ENCODE results near the gene SMPX.
"Not testable (repeated sequence)": the region's sequence is repeated elsewhere in the genome, so short reads cannot be mapped to it uniquely, and the experiment has no call there.

SMPX gene

DNA sequence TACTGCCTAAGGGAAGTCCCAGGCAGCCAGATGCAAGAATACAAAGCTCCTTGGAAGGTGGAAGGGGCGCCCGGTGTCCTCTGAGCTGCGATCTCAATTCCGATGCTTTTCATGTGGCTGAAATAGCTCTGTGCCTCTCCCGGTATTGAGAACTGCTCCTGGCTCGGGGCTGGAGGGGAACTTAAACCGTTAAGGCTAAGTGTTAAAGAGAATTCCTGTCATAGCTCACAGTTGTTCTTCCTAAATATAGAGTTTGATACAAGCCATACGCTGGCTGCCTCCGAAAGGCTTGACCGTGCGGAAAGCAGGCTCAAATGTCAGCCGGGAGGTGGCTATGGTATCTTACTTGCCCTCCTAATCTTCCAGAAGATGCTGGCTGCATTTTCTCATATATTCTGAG is at the start of gene SMPX:
Gene SMPX (minus strand): TSS at position 157 of the 400 bp plus-strand sequence. CDS start 3,826 bp downstream, outside the sequence.
- DNase-seq (ENCODE audit: low spot score), result no peak
- no peak within 1 kb of the TSS for H3K4me3 Mint-ChIP-seq

DNA sequence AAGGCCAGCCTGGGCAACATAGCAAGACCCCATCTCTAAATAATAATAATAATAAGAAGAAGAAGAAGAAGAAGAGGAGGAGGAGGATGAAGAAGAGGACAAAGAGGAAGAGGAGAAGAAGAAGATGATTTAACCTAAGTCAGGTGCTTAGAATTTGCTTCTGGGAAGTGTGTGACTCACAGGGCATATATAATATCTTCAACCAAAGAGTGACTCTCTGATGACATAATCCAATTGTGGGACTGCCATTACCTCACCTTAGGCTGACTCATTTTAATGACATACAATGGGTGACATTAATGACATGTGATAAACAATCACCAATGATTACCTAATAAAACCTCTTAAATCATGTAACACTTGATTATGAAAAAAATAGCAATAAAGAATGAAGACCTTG is 48.8 kb upstream of the SMPX start:
- Mint-ChIP-seq H3K4me3 (no peak overlapping the region), H3K9me3 (no peaks in the 10 kb centered on the region), H3K27ac (no peak overlapping the region), H3K36me3 (ENCODE audit: low read depth) (no peaks in the 10 kb centered on the region), H3K27me3 (ENCODE audit: low read depth) (peaks cover 2% of the 10 kb centered on the region), H3K4me1 (ENCODE audit: low read depth) (no peaks in the 10 kb centered on the region)
- DNase-seq (ENCODE audit: low spot score), result no peak

More for the DNA sequence above, at the start of gene SMPX:
- no peaks in the 10 kb centered on the region for H3K4me1 Mint-ChIP-seq (ENCODE audit: low read depth)
- no peaks in the 10 kb centered on the region for H3K9me3 Mint-ChIP-seq
- H3K36me3 Mint-ChIP-seq (ENCODE audit: low read depth), result no peaks in the 10 kb centered on the region
- no peak within 1 kb of the TSS for H3K27ac Mint-ChIP-seq
- H3K27me3 Mint-ChIP-seq (ENCODE audit: low read depth), result peaks cover 4% of the 10 kb centered on the region

DNA sequence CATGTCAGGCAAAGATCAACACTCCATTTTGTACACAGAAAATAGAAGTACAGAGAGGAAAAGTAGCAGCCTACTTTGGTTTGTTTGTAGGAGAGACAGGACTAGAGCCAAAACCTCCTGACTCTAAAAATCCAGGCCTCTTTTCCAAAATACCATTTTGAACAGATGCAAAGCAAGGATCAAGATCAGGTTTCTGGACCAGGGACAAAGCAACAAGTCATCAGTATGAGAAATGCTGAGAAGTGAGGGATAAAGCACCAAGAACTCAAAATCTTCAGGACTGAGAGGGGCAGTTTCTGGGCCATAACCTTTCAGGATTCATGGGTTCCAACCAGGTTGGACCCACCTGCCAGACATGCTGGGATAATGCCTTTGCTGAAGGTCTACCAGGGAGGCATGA is 44.9 kb upstream of the SMPX start:
- Mint-ChIP-seq H3K27me3 (ENCODE audit: low read depth) (peaks cover under 1% of the 10 kb centered on the region), H3K27ac (no peak overlapping the region), H3K9me3 (no peaks in the 10 kb centered on the region), H3K4me1 (ENCODE audit: low read depth) (no peaks in the 10 kb centered on the region), H3K36me3 (ENCODE audit: low read depth) (no peaks in the 10 kb centered on the region), H3K4me3 (no peak overlapping the region)
- no peak for DNase-seq (ENCODE audit: low spot score)

DNA sequence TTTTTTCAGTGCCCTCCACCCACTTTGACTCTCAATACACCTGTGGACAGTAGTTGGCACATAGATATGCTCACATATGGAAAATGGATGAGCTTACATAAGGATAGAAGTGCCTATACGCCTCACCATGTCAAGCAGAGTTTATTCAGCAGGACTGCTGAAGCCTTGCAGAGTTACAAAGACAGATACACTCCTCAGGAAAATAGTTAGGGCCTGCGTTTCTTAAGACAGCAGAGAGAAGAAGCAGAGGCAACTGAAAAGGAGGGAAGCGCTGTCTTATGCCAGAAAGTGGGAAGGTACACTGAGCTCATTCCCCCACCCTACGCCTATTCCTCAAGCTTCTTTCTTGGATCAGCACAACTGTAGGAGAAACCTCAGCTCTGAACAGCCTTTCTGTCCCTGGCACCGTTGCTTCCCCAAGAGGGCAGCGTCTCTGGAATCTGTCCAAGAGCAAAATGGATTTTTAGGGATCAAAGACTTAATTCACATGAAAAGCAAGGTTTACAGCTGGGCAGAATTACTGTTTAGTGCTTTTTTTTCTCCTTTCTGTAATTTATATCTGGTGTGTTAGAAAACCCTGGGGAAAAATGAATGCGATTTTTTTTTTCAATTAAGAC is 44.2 kb upstream of the SMPX start:
- DNase-seq (ENCODE audit: low spot score), result no peak
- no peaks in the 10 kb centered on the region for H3K27me3 Mint-ChIP-seq (ENCODE audit: low read depth)
- H3K27ac Mint-ChIP-seq, result no peak overlapping the region
- H3K4me3 Mint-ChIP-seq, result no peak overlapping the region
- H3K9me3 Mint-ChIP-seq, result no peaks in the 10 kb centered on the region
- no peaks in the 10 kb centered on the region for H3K4me1 Mint-ChIP-seq (ENCODE audit: low read depth)
- no peaks in the 10 kb centered on the region for H3K36me3 Mint-ChIP-seq (ENCODE audit: low read depth)

DNA sequence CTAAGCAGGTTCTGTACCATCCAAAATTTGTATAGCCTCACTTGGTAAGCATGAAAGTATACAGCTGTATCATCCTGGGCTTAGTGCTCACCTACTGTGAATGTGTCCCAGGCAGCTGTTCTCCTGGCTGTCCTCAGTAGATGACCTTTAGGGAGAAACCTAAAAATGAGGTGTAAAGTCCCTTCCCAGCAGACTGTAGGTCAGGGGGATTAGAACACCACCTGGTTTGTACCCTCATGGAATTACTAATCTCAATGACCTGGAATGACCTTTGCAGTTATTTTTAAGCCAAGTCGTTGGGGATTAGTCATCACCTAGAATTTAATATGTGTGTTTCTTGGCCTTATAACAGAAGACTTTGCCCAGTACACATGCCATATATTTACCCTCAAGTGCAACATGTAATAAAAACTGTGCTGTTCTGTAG is 42.4 kb upstream of the SMPX start:
- H3K27ac Mint-ChIP-seq, result no peak overlapping the region
- H3K9me3 Mint-ChIP-seq, result no peaks in the 10 kb centered on the region
- H3K27me3 Mint-ChIP-seq (ENCODE audit: low read depth), result no peaks in the 10 kb centered on the region
- no peak for DNase-seq (ENCODE audit: low spot score)
- H3K36me3 Mint-ChIP-seq (ENCODE audit: low read depth), result no peaks in the 10 kb centered on the region
- H3K4me1 Mint-ChIP-seq (ENCODE audit: low read depth), result no peaks in the 10 kb centered on the region
- no peak overlapping the region for H3K4me3 Mint-ChIP-seq

DNA sequence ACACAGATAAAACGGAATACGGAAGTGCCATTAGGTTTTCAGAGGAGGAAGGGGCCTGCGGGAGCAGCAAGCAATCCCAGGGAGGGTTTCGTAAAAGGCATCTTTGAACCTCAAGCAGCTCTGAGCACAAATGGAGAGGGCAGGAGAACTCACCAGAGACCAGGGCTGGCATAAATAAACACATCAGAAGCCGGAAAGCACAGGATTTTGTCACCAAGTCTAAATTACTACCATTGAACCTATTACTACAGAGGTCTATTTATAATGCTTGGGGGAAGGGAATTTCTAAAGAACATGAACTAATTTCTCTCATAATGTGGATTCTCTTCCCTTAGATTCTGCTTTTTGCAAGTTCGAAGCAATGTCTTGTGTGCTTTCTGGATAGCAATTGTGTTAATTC is 41.9 kb upstream of the SMPX start:
- Mint-ChIP-seq H3K27me3 (ENCODE audit: low read depth) (no peaks in the 10 kb centered on the region), H3K4me3 (no peak overlapping the region), H3K27ac (no peak overlapping the region), H3K9me3 (no peaks in the 10 kb centered on the region), H3K36me3 (ENCODE audit: low read depth) (no peaks in the 10 kb centered on the region), H3K4me1 (ENCODE audit: low read depth) (no peaks in the 10 kb centered on the region)
- no peak for DNase-seq (ENCODE audit: low spot score)

DNA sequence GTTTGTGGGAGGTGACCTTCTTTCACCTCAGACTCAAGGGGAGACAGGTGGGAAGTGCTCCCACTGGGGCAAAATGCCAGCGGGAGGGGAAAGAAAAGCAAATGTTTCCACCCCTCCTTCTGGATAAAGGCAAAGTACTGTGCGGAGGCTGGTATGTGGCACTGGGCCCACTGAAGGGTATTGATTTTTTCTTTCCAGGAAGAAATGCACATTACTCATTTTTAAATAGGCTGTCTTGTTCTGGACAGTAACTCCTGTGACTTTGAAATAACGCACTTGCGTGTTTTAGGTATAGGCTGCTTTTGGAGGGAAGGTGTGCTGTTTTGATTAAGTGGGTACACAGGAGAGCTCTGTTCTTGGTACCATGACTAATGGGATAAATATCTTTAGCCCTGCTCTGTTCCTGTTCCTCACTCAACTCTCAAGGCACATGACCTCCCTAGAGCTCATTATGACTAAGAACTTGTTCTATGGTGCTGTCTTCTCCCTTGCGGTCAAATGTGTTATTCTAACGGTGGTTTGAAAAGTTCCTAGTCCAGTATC is 40.8 kb upstream of the SMPX start:
- no peak for DNase-seq (ENCODE audit: low spot score)
- H3K27me3 Mint-ChIP-seq (ENCODE audit: low read depth), result no peaks in the 10 kb centered on the region
- H3K27ac Mint-ChIP-seq, result no peak overlapping the region
- no peak overlapping the region for H3K4me3 Mint-ChIP-seq
- no peaks in the 10 kb centered on the region for H3K4me1 Mint-ChIP-seq (ENCODE audit: low read depth)
- H3K36me3 Mint-ChIP-seq (ENCODE audit: low read depth), result no peaks in the 10 kb centered on the region
- no peaks in the 10 kb centered on the region for H3K9me3 Mint-ChIP-seq

DNA sequence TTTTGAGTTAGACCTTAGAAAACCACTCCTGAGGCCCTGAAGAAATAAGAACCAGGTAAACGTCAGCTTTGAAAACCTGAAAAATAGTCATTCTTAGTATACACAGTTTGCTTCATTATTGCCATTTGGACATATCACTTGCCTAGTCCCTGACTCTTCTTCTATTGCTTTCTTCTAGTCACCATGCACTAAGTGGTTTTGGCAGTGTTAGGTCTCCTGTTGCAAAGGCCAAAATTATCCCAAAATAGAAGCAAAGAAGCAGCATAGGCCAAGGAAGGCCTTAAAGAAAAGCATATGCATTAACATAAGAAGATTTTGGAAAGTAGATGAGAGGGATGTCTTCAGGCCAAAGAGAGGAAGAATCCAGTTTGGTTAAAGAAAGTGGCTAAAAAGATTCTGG is 24.1 kb upstream of the SMPX start:
- Mint-ChIP-seq H3K4me3 (no peak overlapping the region), H3K4me1 (ENCODE audit: low read depth) (peaks cover 11% of the 10 kb centered on the region), H3K9me3 (no peaks in the 10 kb centered on the region), H3K27ac (no peak overlapping the region), H3K36me3 (ENCODE audit: low read depth) (no peaks in the 10 kb centered on the region), H3K27me3 (ENCODE audit: low read depth) (peaks cover 8% of the 10 kb centered on the region)
- DNase-seq (ENCODE audit: low spot score), result no peak

DNA sequence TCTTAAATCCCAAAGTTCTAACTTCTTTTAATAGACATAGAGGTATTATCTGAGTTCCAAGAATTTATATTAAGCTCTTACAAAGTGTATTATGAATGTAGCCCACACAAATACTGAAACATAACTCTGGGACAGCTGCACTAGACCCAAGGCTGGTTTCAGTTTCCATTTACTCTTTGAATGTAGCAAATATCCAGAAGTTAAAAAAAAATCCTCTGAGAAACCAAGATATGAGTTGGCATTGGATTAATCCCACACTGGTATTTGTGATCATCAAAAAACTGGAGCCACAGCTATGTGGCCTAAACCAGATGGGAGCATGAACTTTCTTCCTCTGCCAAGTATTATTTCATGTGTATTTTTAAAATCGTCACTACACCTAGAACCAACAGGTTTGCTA is 23.6 kb upstream of the SMPX start:
- DNase-seq (ENCODE audit: low spot score), result no peak
- no peak overlapping the region for H3K27ac Mint-ChIP-seq
- H3K27me3 Mint-ChIP-seq (ENCODE audit: low read depth), result peaks cover 7% of the 10 kb centered on the region
- no peaks in the 10 kb centered on the region for H3K36me3 Mint-ChIP-seq (ENCODE audit: low read depth)
- H3K9me3 Mint-ChIP-seq, result no peaks in the 10 kb centered on the region
- no peak overlapping the region for H3K4me3 Mint-ChIP-seq
- peaks cover 11% of the 10 kb centered on the region for H3K4me1 Mint-ChIP-seq (ENCODE audit: low read depth)

DNA sequence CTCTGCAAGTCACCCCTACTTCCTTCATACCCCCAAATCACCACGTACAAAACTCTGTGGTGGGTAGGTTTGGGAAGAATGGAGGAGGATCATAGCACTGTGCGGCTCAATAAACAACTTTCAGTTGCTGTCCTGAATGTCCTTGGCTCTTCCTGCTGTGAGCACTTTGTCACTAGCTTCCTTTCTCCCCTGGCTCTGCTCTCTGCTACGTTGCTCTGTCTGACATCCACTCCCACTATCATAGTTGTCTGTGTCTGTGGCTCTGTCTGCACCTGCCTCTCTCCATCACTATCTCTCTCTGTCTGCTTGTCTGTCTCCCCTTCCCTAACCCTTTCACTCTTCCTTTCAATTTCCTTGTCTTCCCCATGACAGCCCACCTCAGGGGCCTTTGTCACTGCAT is 21.2 kb upstream of the SMPX start:
- Mint-ChIP-seq H3K27me3 (ENCODE audit: low read depth) (peaks cover 4% of the 10 kb centered on the region), H3K4me3 (no peak overlapping the region), H3K4me1 (ENCODE audit: low read depth) (peaks cover 11% of the 10 kb centered on the region), H3K27ac (no peak overlapping the region), H3K9me3 (no peaks in the 10 kb centered on the region), H3K36me3 (ENCODE audit: low read depth) (no peaks in the 10 kb centered on the region)
- no peak for DNase-seq (ENCODE audit: low spot score)

DNA sequence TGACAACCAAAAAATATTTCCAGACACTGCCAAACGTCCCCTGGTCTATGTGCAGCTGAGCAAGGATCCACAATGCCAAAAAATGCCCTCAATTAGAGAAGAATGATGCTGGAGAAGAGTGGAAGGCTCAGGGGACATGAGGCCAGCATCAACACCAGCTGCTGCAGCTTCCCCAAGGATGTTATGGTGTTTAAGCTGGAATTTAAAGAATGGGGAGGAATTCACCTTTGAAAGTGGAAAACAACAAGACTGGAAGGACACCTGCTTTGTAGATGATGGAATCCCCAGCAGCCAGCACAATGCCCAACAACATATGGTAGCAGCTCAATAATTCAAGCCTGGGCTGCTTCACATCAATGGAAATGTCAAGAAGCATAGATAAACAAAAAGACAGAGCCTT is 20.3 kb upstream of the SMPX start:
- peaks cover 16% of the 10 kb centered on the region for H3K4me1 Mint-ChIP-seq (ENCODE audit: low read depth)
- H3K36me3 Mint-ChIP-seq (ENCODE audit: low read depth), result peaks cover under 1% of the 10 kb centered on the region
- DNase-seq (ENCODE audit: low spot score), result no peak
- H3K4me3 Mint-ChIP-seq, result no peak overlapping the region
- no peak overlapping the region for H3K27ac Mint-ChIP-seq
- peaks cover 2% of the 10 kb centered on the region for H3K27me3 Mint-ChIP-seq (ENCODE audit: low read depth)
- H3K9me3 Mint-ChIP-seq, result peaks cover 2% of the 10 kb centered on the region

DNA sequence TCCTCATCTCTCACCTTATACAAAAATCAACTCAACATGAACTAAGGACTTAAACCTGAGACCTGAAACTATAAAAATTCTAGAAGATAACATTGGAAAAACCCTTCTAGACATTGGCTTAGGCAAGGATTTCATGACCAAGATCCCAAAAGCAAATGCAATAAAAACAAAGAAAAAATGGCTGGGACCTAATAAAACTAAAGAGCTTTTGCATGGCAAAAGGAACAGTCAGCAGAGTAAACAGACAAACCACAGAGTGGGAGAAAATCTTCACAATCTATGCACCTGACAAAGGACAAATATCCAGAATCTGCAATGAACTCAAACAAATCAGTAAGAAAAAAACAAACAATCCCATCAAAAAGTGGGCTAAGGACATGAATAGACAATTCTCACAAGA is 17.2 kb upstream of the SMPX start:
- not testable (repeated sequence) for H3K36me3 Mint-ChIP-seq (ENCODE audit: low read depth)

DNA sequence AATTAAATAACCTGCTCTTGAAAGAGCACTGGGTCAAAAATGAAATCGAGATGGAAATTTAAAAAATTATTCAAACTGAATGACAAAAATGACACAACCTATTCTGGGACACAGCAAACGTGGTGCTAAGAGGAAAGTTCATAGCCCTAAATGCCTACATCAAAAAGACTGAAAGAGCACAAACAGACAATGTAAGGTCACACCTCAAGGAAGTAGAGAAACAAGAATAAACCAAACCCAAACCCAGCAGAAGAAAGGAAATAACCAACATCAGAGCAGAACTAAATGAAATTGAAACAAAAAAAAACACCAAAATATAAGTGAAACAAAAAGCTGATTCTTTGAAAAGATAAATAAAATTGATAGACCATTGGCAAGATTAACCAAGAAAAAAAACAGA is 15.1 kb upstream of the SMPX start:
- H3K27me3 Mint-ChIP-seq (ENCODE audit: low read depth); H3K36me3 Mint-ChIP-seq (ENCODE audit: low read depth); H3K9me3 Mint-ChIP-seq; DNase-seq (ENCODE audit: low spot score): not testable (repeated sequence)
- Mint-ChIP-seq H3K27ac (peak overlapping the region; percentile 86), H3K4me1 (ENCODE audit: low read depth) (peaks cover 16% of the 10 kb centered on the region), H3K4me3 (peak overlapping the region; percentile 60)

More for the DNA sequence above, 17.2 kb upstream of the SMPX start:
- not testable (repeated sequence) for H3K27me3 Mint-ChIP-seq (ENCODE audit: low read depth); H3K4me3 Mint-ChIP-seq; H3K27ac Mint-ChIP-seq; DNase-seq (ENCODE audit: low spot score); H3K9me3 Mint-ChIP-seq
- peaks cover 25% of the 10 kb centered on the region for H3K4me1 Mint-ChIP-seq (ENCODE audit: low read depth)

DNA sequence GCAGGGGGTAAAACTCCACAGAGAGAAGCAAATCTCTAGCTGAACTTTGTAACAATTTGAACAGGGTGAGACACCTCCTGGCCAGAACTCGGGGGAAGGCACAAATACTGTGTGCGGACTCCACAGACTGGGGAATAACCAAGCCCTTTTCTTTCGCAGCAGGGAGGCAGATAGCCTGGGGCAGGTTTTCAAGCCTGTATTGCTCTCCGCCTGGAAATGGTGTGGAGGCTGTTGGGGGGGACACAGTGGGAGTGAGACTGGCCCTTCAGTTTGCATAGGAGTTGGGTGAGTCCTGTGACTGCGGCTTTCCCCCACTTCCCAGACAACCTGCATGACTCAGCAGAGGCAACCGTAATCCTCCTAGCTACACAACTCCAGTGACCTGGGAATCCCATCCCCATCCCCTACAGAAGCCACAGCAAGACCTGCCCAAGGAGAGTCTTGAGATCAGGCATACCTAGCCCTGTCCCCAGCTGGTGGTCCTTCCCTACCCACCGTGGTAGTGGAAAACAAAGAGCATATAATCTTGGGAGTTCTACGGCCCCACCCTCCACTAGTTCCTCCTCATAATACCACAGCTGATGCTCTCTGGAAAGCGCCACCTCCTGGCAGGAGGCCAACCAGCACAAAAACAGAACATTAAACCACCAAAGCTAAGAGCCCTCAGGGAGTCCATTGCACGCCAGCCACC is 12.9 kb upstream of the SMPX start:
- Mint-ChIP-seq H3K27ac (no peak overlapping the region), H3K27me3 (ENCODE audit: low read depth) (peaks cover 4% of the 10 kb centered on the region), H3K4me1 (ENCODE audit: low read depth) (peaks cover 16% of the 10 kb centered on the region), H3K36me3 (ENCODE audit: low read depth) (peaks cover 6% of the 10 kb centered on the region), H3K9me3 (peaks cover 10% of the 10 kb centered on the region), H3K4me3 (no peak overlapping the region)
- no peak for DNase-seq (ENCODE audit: low spot score)
